ENCODE results near the gene RAD51B.
"Not testable (repeated sequence)": the region's sequence is repeated elsewhere in the genome, so short reads cannot be mapped to it uniquely, and the experiment has no call there.

Gene RAD51B

GRCh38 chr14:67817750-67818438, 1.7 kb upstream of the RAD51B start:
- peak overlapping the region; percentile 68 for H3K27ac Mint-ChIP-seq

DNA sequence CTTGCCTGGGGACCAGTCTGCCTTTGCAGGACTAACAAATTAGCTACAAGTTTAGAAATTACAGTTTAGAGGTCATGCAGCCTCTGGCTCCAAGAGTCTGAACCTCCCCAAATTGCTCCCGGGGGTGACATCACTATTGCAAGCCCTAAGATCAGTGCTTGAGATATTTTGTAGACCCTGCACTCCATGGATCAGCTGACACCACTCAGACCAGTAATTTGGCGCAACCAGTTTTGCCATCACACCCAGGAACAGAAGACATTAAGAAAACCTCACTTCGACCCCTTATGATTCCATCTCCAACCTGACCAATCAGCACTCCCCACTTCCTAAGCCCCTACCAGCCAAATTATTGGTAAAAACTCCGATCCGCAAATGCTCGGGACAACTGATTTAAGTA, 1.1 kb upstream of the RAD51B start:
- peak overlapping the region; percentile 41 for H3K27ac Mint-ChIP-seq
- H3K36me3 Mint-ChIP-seq, H3K27me3 Mint-ChIP-seq, H3K9me3 Mint-ChIP-seq: not testable (repeated sequence)
- H3K4me1 Mint-ChIP-seq, result peaks cover 53% of the 10 kb centered on the region
- peak overlapping the region; percentile 93 for H3K4me3 Mint-ChIP-seq

More at GRCh38 chr14:67817750-67818438, 1.7 kb upstream of the RAD51B start:
- no peaks in the 10 kb centered on the region for H3K27me3 Mint-ChIP-seq
- peaks cover 55% of the 10 kb centered on the region for H3K4me1 Mint-ChIP-seq
- H3K36me3 Mint-ChIP-seq, result no peaks in the 10 kb centered on the region
- no peaks in the 10 kb centered on the region for H3K9me3 Mint-ChIP-seq
- H3K4me3 Mint-ChIP-seq, result peak overlapping the region; percentile 93

GRCh38 chr14:67820428-67820971, 921 bp downstream of the RAD51B start:
- peak overlapping the region; percentile 93 for H3K4me3 Mint-ChIP-seq
- H3K27me3 Mint-ChIP-seq, result no peaks in the 10 kb centered on the region
- no peaks in the 10 kb centered on the region for H3K36me3 Mint-ChIP-seq
- peak overlapping the region; percentile 24 for H3K27ac Mint-ChIP-seq
- no peaks in the 10 kb centered on the region for H3K9me3 Mint-ChIP-seq
- H3K4me1 Mint-ChIP-seq, result peaks cover 35% of the 10 kb centered on the region

DNA sequence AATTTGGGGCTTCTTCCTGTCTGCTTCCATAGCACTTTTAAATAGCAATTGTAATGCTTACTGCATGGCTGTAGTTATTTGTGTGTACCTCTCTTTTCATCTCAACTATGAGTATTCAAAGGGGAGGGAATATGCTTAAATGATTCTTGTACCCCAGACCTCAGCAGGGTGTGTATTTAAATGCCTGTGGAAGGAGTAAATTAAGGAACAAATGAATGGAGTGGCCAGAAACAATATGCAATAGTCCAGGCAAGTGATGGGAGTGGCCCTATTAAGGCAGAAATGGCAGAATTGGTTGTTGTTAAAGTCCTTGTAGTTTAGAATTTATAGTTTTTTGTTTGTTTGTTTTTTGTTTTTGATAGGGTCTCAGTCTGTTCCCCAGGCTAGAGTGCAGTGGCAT, 1.5 kb downstream of the RAD51B start:
- Mint-ChIP-seq H3K4me3 (peak overlapping the region; percentile 93), H3K36me3 (peaks cover under 1% of the 10 kb centered on the region), H3K4me1 (peaks cover 31% of the 10 kb centered on the region), H3K9me3 (no peaks in the 10 kb centered on the region), H3K27ac (no peak overlapping the region), H3K27me3 (no peaks in the 10 kb centered on the region)

- no peak overlapping the region for H3K27ac Mint-ChIP-seq
- no peaks in the 10 kb centered on the region for H3K9me3 Mint-ChIP-seq
- no peaks in the 10 kb centered on the region for H3K27me3 Mint-ChIP-seq
- H3K36me3 Mint-ChIP-seq, result peaks cover 25% of the 10 kb centered on the region
- no peaks in the 10 kb centered on the region for H3K4me1 Mint-ChIP-seq
- no peak overlapping the region for H3K4me3 Mint-ChIP-seq
These were observed 11.5 kb downstream of the RAD51B start for GRCh38 chr14:67831113-67831512.

DNA sequence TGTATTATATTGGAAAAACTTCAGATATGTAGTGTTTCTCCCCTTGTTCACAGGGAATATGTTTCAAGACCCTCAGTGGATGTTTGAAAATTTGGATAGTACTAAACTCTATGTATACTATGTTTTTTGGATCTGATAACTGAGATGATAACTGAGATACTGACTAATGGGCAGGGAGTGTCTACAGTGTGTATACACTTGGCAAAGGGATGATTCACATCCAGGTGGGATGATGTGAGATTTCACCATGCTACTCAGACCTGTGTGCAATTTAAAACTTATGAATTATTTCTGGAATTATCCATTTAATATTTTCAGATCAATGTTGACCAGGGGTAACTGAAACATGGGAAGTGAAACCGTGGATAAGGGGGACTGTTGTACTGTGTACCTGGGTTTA, 13.8 kb downstream of the RAD51B start:
- Mint-ChIP-seq H3K4me3 (no peak overlapping the region), H3K9me3 (no peaks in the 10 kb centered on the region), H3K27me3 (no peaks in the 10 kb centered on the region), H3K4me1 (no peaks in the 10 kb centered on the region), H3K36me3 (peaks cover 10% of the 10 kb centered on the region), H3K27ac (no peak overlapping the region)

DNA sequence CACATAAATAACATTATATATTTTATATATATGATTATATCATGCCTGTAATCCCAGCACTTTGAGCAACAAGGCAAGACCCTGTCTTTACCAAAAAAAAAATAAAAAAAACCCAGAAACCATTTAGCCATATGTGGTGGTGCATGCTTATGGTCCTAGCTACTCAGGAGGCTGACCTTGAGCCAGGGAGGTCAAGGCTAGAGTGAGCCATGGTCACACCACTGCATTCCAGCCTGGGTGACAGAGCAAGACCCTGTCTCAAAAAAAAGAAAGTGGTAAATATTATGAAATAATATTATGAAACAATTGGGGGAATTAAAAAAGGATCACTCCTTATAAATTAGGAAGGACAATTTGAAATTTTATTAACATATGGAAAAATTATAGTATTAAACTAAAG, 16.0 kb downstream of the RAD51B start:
- Mint-ChIP-seq H3K36me3 (peaks cover 4% of the 10 kb centered on the region), H3K27me3 (no peaks in the 10 kb centered on the region), H3K27ac (no peak overlapping the region), H3K9me3 (no peaks in the 10 kb centered on the region), H3K4me3 (no peak overlapping the region), H3K4me1 (no peaks in the 10 kb centered on the region)

- H3K4me3 Mint-ChIP-seq, result no peak overlapping the region
- peaks cover 3% of the 10 kb centered on the region for H3K36me3 Mint-ChIP-seq
- H3K4me1 Mint-ChIP-seq, result peaks cover 4% of the 10 kb centered on the region
- H3K27me3 Mint-ChIP-seq, result no peaks in the 10 kb centered on the region
- H3K9me3 Mint-ChIP-seq, result no peaks in the 10 kb centered on the region
- H3K27ac Mint-ChIP-seq, result no peak overlapping the region
These were observed 17.5 kb downstream of the RAD51B start for GRCh38 chr14:67837011-67837624.

- peaks cover 11% of the 10 kb centered on the region for H3K9me3 Mint-ChIP-seq
- H3K27ac Mint-ChIP-seq, result no peak overlapping the region
- H3K36me3 Mint-ChIP-seq, result peaks cover 43% of the 10 kb centered on the region
- peaks cover 26% of the 10 kb centered on the region for H3K4me1 Mint-ChIP-seq
- H3K4me3 Mint-ChIP-seq, result no peak overlapping the region
- no peaks in the 10 kb centered on the region for H3K27me3 Mint-ChIP-seq
These were observed 26.5 kb downstream of the RAD51B start for GRCh38 chr14:67846029-67846610.

DNA sequence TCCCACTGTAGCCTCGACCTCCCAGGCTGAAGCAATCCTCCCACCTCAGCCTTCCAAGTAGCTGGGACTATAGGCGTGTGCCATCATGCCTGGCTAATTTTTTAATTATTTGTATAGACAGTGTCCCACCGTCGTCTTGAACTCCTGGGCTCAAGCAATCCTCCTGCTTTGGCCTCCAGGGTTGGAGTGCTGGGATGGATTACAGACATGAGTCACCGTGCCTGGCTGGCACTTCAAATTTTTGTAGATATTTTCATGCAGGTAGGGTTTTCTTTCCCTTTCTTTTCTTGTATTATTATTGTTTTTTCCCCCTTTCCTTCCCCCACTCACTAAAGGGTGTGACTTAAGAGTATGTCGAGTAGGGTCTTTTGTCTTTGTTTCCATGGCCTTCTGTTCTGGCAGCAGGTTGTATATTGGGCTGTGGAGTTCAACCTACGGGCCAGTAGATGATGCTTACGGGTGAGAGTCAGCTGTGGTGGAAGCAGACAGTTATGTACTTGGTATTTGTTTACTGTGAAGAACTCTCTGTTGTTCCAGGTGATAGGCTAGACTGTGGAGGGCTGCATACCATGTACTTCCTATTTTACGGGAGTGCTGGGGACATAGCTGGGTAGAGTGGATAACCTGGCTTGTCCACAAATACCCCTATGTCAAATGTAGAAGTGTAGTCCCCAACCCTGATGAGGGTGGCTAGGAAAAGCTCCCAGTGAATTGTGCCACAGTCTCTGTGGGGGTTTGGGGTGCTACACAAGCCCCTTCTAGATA, 30.7 kb downstream of the RAD51B start:
- Mint-ChIP-seq H3K4me3 (no peak overlapping the region), H3K27ac (no peak overlapping the region), H3K27me3 (no peaks in the 10 kb centered on the region), H3K4me1 (peaks cover 8% of the 10 kb centered on the region), H3K36me3 (peaks cover 33% of the 10 kb centered on the region), H3K9me3 (peaks cover 11% of the 10 kb centered on the region)

GRCh38 chr14:67851785-67852410, 32.3 kb downstream of the RAD51B start:
- Mint-ChIP-seq H3K4me1 (peaks cover 8% of the 10 kb centered on the region), H3K9me3 (peaks cover 6% of the 10 kb centered on the region), H3K4me3 (no peak overlapping the region), H3K27me3 (no peaks in the 10 kb centered on the region), H3K27ac (no peak overlapping the region), H3K36me3 (peaks cover 26% of the 10 kb centered on the region)

- Mint-ChIP-seq H3K9me3 (no peaks in the 10 kb centered on the region), H3K36me3 (peaks cover 17% of the 10 kb centered on the region), H3K4me3 (no peak overlapping the region), H3K4me1 (peaks cover 5% of the 10 kb centered on the region), H3K27me3 (no peaks in the 10 kb centered on the region), H3K27ac (no peak overlapping the region)
These were observed 33.5 kb downstream of the RAD51B start for GRCh38 chr14:67852926-67853604.

GRCh38 chr14:67853715-67854114, 34.1 kb downstream of the RAD51B start:
- no peak overlapping the region for H3K27ac Mint-ChIP-seq
- peaks cover 5% of the 10 kb centered on the region for H3K4me1 Mint-ChIP-seq
- H3K9me3 Mint-ChIP-seq, result no peaks in the 10 kb centered on the region

GRCh38 chr14:67856827-67857226, 37.2 kb downstream of the RAD51B start:
- Mint-ChIP-seq H3K27ac (no peak overlapping the region), H3K4me1 (peaks cover 5% of the 10 kb centered on the region), H3K4me3 (no peak overlapping the region), H3K27me3 (no peaks in the 10 kb centered on the region), H3K36me3 (peaks cover 3% of the 10 kb centered on the region), H3K9me3 (no peaks in the 10 kb centered on the region)

More at GRCh38 chr14:67853715-67854114, 34.1 kb downstream of the RAD51B start:
- Mint-ChIP-seq H3K27me3 (no peaks in the 10 kb centered on the region), H3K36me3 (peaks cover 14% of the 10 kb centered on the region), H3K4me3 (no peak overlapping the region)
